K562 (cell line): ENCODE data around the gene ZNF22.

Experiments
- ATF1 ChIP-seq, 2 experiments: fragments of 450-650 bp in 1 of 2; IDR thresholded peaks; 2 replicates each; pipeline ENCODE4 v1.6.1; 2016; ENCODE audit warnings: missing compliant biosample characterization in 1 of 2, missing genetic modification characterization in 1 of 2
- MED1 ChIP-seq: sonication (generic); formaldehyde crosslinking; IDR thresholded peaks from 2 replicates; pipeline ENCODE4 v1.8.1; 2023; ENCODE audit warnings: missing genetic modification reagents, borderline replicate concordance
- SAFB2 ChIP-seq: fragments of 200-400 bp; formaldehyde crosslinking; IDR thresholded peaks from 2 replicates; pipeline ENCODE4 v1.6.1; 2018; ENCODE audit warnings: borderline replicate concordance, low read length, low read depth, moderate library complexity; ENCODE audit not compliant: severe bottlenecking
- SREBF1 ChIP-seq: fragments of 150-350 bp; IDR thresholded peaks from 2 replicates; pipeline ENCODE4 v1.6.1; 2014; ENCODE audit warnings: antibody characterized with exemption, low read depth, low read length, borderline replicate concordance
- ZNF263 ChIP-seq: sonication (generic); formaldehyde crosslinking; IDR thresholded peaks from 2 replicates; pipeline ENCODE4 v1.8.0; 2022; ENCODE audit warnings: mild to moderate bottlenecking, missing genetic modification reagents, borderline replicate concordance
- TF ChIP-seq, protein P1 (sequence below), 3 experiments: IDR thresholded peaks in 2 of 3; conservative IDR thresholded peaks in 1 of 3; 2 replicates each; pipeline ENCODE4 v1.5.1; 2011 to 2012; ENCODE audit warnings: low read length in 3 of 3, mild to moderate bottlenecking in 3 of 3, control low read depth in 2 of 3, improper control_type of control experiment in 1 of 3, inconsistent platforms in 1 of 3, low read depth in 1 of 3, mixed read lengths in 1 of 3, moderate library complexity in 1 of 3; ENCODE audit not compliant: insufficient read depth in 2 of 3
- TF ChIP-seq, protein P2 (sequence below): fragments of 450-650 bp; IDR thresholded peaks from 2 replicates; pipeline ENCODE4 v1.6.1; 2016; ENCODE audit warnings: low read depth, mild to moderate bottlenecking, moderate library complexity

DNA sequence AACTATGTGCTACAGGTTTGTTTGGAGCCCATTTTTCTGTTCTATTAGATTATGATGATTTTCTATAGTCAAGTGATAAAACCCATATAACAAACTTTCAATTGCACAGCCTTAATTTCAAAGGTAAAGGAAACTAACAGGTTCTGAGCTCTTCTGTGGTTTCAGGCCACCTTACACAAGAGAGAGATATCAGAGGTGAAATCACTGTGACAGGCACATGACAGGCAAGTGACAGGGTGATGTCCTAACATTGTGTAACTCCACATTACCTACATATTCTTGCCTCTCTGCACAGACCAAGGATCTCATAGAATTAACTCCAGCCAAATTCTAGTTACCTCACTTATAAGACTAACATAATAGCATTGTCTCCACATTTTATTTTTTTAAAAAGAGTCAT, 35.0 kb downstream of the ZNF22 start:
- TF ChIP-seq ZNF263 (no peak), SAFB2 (no peak), SREBF1 (no peak), MED1 (CRISPR knock-in tag) (no peak), ATF1 (CRISPR knock-in tag; IDR thresholded peaks at IDR 0.05) (no peak), ATF1 (tag; IDR thresholded peaks at IDR 0.05) (no peak)
- TF ChIP-seq, protein P1, sequence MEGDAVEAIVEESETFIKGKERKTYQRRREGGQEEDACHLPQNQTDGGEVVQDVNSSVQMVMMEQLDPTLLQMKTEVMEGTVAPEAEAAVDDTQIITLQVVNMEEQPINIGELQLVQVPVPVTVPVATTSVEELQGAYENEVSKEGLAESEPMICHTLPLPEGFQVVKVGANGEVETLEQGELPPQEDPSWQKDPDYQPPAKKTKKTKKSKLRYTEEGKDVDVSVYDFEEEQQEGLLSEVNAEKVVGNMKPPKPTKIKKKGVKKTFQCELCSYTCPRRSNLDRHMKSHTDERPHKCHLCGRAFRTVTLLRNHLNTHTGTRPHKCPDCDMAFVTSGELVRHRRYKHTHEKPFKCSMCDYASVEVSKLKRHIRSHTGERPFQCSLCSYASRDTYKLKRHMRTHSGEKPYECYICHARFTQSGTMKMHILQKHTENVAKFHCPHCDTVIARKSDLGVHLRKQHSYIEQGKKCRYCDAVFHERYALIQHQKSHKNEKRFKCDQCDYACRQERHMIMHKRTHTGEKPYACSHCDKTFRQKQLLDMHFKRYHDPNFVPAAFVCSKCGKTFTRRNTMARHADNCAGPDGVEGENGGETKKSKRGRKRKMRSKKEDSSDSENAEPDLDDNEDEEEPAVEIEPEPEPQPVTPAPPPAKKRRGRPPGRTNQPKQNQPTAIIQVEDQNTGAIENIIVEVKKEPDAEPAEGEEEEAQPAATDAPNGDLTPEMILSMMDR (IDR thresholded peaks at IDR 0.05 in 2 of 3, conservative IDR thresholded peaks at IDR 0.05 in 1 of 3; ENCODE audit: insufficient read depth in 2 of 3, low read depth in 1 of 3, low read length in 3 of 3), result no peak
- TF ChIP-seq, protein P2, sequence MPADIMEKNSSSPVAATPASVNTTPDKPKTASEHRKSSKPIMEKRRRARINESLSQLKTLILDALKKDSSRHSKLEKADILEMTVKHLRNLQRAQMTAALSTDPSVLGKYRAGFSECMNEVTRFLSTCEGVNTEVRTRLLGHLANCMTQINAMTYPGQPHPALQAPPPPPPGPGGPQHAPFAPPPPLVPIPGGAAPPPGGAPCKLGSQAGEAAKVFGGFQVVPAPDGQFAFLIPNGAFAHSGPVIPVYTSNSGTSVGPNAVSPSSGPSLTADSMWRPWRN, result no peak
